ENCODE data around the gene LIMCH1.

DNA sequence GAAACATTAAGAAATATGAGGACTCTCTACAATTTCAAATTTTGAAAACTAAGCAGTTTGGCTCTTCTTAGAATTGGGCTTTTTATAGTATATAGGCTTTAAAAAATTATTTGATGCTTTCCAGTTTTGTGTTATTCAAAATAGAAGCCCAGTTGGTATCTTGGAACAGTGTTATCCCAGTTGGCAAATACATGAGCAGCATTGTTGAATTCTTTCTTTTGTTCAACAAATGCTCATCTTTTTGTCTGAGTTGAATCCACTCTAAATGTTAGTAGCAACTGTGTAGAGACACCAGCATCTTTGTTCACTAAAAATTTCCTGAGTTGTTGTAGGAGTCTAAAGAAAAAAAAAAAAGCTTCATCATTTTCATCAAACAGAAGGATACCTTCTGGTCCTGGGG is 41.0 kb upstream of the LIMCH1 start:
- TF ChIP-seq, protein P1, sequence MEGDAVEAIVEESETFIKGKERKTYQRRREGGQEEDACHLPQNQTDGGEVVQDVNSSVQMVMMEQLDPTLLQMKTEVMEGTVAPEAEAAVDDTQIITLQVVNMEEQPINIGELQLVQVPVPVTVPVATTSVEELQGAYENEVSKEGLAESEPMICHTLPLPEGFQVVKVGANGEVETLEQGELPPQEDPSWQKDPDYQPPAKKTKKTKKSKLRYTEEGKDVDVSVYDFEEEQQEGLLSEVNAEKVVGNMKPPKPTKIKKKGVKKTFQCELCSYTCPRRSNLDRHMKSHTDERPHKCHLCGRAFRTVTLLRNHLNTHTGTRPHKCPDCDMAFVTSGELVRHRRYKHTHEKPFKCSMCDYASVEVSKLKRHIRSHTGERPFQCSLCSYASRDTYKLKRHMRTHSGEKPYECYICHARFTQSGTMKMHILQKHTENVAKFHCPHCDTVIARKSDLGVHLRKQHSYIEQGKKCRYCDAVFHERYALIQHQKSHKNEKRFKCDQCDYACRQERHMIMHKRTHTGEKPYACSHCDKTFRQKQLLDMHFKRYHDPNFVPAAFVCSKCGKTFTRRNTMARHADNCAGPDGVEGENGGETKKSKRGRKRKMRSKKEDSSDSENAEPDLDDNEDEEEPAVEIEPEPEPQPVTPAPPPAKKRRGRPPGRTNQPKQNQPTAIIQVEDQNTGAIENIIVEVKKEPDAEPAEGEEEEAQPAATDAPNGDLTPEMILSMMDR (IDR thresholded peaks at IDR 0.05) = no peak
- TF ChIP-seq POLR2AphosphoS5 (IDR thresholded peaks at IDR 0.05) = no peak
